Transverse colon (tissue), 3 donors: Measurements from ENCODE around the gene DNAH3.

ENCODE experiments used
- POLR2A ChIP-seq: fragments of 450-650 bp; IDR thresholded peaks from one replicate; pipeline ENCODE4 v1.6.1; 2016; ENCODE audit warnings: antibody characterized with exemption, mild to moderate bottlenecking, moderate library complexity
- TF ChIP-seq, protein P1 (sequence below), 5 experiments: fragments of 200-600 bp in 3 of 5; fragments of 450-650 bp in 2 of 5; sonication (generic) in 3 of 5; IDR thresholded peaks; 1 replicate in 2 of 5; 2 replicates in 3 of 5; pipeline ENCODE4 v1.5.1; 2016 to 2017; ENCODE audit warnings: antibody characterized with exemption in 5 of 5, inconsistent platforms in 3 of 5, mild to moderate bottlenecking in 2 of 5, moderate library complexity in 1 of 5

DNA sequence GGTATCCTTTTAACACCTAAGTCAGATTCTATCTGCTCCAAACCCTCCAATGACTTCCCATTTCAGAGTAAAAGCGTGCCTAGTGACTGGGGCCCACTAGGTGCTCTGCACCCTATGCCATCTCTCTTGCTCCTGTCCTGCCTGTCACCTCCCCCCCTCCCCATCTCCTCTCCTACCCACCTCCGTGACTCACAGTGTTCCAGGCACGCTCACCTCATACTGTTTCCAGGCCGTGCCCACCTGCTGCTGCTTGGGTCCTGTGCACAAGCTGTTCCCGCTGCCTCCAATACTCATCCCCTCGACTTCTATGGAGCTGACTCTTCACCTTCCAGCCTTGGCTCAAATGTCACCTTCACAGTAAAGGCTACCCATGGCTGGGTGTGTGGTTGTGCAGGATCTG, 21.7 kb downstream of the DNAH3 start:
- TF ChIP-seq, protein P1, sequence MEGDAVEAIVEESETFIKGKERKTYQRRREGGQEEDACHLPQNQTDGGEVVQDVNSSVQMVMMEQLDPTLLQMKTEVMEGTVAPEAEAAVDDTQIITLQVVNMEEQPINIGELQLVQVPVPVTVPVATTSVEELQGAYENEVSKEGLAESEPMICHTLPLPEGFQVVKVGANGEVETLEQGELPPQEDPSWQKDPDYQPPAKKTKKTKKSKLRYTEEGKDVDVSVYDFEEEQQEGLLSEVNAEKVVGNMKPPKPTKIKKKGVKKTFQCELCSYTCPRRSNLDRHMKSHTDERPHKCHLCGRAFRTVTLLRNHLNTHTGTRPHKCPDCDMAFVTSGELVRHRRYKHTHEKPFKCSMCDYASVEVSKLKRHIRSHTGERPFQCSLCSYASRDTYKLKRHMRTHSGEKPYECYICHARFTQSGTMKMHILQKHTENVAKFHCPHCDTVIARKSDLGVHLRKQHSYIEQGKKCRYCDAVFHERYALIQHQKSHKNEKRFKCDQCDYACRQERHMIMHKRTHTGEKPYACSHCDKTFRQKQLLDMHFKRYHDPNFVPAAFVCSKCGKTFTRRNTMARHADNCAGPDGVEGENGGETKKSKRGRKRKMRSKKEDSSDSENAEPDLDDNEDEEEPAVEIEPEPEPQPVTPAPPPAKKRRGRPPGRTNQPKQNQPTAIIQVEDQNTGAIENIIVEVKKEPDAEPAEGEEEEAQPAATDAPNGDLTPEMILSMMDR (IDR thresholded peaks at IDR 0.05) = no peak
- TF ChIP-seq POLR2A = no peak
